A549 (cell line): ENCODE results near the gene DSTN. TPM values are rescaled to one million over a fixed set of nuclear protein-coding genes. Genes with fewer than 3 reads are reported as not detected.

Experiments used
- ATAC-seq, 2 experiments: fragments of 200-7000 bp in 1 of 2; fragments of >200 bp in 1 of 2; cut with Nextera tagmentation in 1 of 2; cut with Tn5 transposase in 1 of 2; 3 replicates each; pipeline versions ENCODE4 v1.8.0 to v1.9.1; 2018 to 2020; ENCODE audit warnings: mild to moderate bottlenecking in 1 of 2, moderate library complexity in 1 of 2
- CTCF ChIA-PET: fragments of 300-600 bp; sonication (Branson Sonifier 250); formaldehyde crosslinking; extraction: SDS; loops from one replicate; lab custom pipeline; 2021; ENCODE audit warnings: antibody characterized with exemption, inconsistent platforms; lab: Yijun Ruan, JAX
- POLR2A ChIA-PET: fragments of 350-600 bp; formaldehyde crosslinking; extraction: SDS; loops from one replicate; lab custom pipeline; 2021; ENCODE audit warnings: antibody characterized with exemption, inconsistent platforms; lab: Yijun Ruan, JAX
- DNase-seq, 2 experiments: peaks; one replicate each; pipeline versions ENCODE4 v3.0.0 to v3.0.0-alpha.2; 2011 to 2016; ENCODE audit warnings: low read depth in 1 of 2, low spot score in 1 of 2
- FAIRE-seq: peaks from 2 replicates; lab custom pipeline; 2011; peaks lifted over from hg19 to GRCh38; lab: Jason Lieb, UNC
- H3K27ac ChIP-seq, 2 experiments: fragments of >200 bp; sonication (Bioruptor Twin); formaldehyde crosslinking; 3 replicates each; pipeline ENCODE4 v1.5.1; 2016 to 2017
- H3K4me1 ChIP-seq: fragments of >200 bp; sonication (Bioruptor Twin); formaldehyde crosslinking; 3 replicates; pipeline ENCODE4 v1.6.1; 2016
- H3K4me2 ChIP-seq: fragments of >200 bp; sonication (Bioruptor Twin); formaldehyde crosslinking; 3 replicates; pipeline ENCODE4 v1.6.1; 2016
- H3K4me3 ChIP-seq: fragments of >200 bp; sonication (Bioruptor Twin); formaldehyde crosslinking; 3 replicates; pipeline ENCODE4 v1.5.1; 2016
- H3K9me3 ChIP-seq: fragments of >200 bp; sonication (Bioruptor Twin); formaldehyde crosslinking; 3 replicates; pipeline ENCODE4 v1.6.1; 2016
- CBX2 ChIP-seq: fragments of 200-600 bp; sonication (generic); IDR thresholded peaks from 2 replicates; pipeline ENCODE4 v1.6.1; 2016; ENCODE audit warnings: low read depth, mild to moderate bottlenecking, borderline replicate concordance
- CEBPB ChIP-seq, 2 experiments: fragments of >200 bp in 1 of 2; sonication (Bioruptor Twin) in 1 of 2; formaldehyde crosslinking in 1 of 2; IDR thresholded peaks; 2 replicates each; pipeline ENCODE4 v1.6.1; 2012 to 2016
- CHD2 ChIP-seq: fragments of 150-350 bp; IDR thresholded peaks from 2 replicates; pipeline ENCODE4 v1.6.1; 2014; ENCODE audit warnings: low read length; ENCODE audit not compliant: partially characterized antibody
- EHMT2 ChIP-seq: fragments of 200-600 bp; sonication (generic); IDR thresholded peaks from 2 replicates; pipeline ENCODE4 v1.6.1; 2016; ENCODE audit warnings: antibody characterized with exemption, low read depth, mild to moderate bottlenecking, moderate library complexity
- ELK1 ChIP-seq: fragments of 150-350 bp; IDR thresholded peaks from 2 replicates; pipeline ENCODE4 v1.6.1; 2014; ENCODE audit warnings: low read depth, mild to moderate bottlenecking, low read length
- EP300 ChIP-seq, 2 experiments: fragments of >200 bp; sonication (Bioruptor Twin); formaldehyde crosslinking; IDR thresholded peaks; 2 replicates in 1 of 2; 3 replicates in 1 of 2; pipeline ENCODE4 v1.6.1; 2016 to 2017
- HMGXB4 ChIP-seq: fragments of 250-450 bp; sonication (Bioruptor Pico); IDR thresholded peaks from 2 replicates; pipeline ENCODE4 v1.5.0; 2021; ENCODE audit warnings: mild to moderate bottlenecking, moderate library complexity, borderline replicate concordance
- HOXA7 ChIP-seq: fragments of 250-450 bp; sonication (Bioruptor Pico); IDR thresholded peaks from 2 replicates; pipeline ENCODE4 v1.5.0; 2020; ENCODE audit warnings: mild to moderate bottlenecking, moderate library complexity
- HOXB5 ChIP-seq: fragments of 250-450 bp; sonication (Bioruptor Pico); IDR thresholded peaks from 2 replicates; pipeline ENCODE4 v1.5.0; 2020; ENCODE audit warnings: mild to moderate bottlenecking, moderate library complexity
- JUN ChIP-seq, 2 experiments: fragments of >200 bp; sonication (Bioruptor Twin); formaldehyde crosslinking; IDR thresholded peaks; 2 replicates in 1 of 2; 3 replicates in 1 of 2; pipeline ENCODE4 v1.6.1; 2016 to 2017
- JUNB ChIP-seq: fragments of >200 bp; sonication (Bioruptor Twin); formaldehyde crosslinking; IDR thresholded peaks from 2 replicates; pipeline ENCODE4 v1.6.1; 2016
- KDM1A ChIP-seq: fragments of 200-600 bp; sonication (generic); IDR thresholded peaks from 2 replicates; pipeline ENCODE4 v1.6.1; 2016; ENCODE audit warnings: low read depth, mild to moderate bottlenecking
- MAX ChIP-seq: IDR thresholded peaks from 2 replicates; pipeline ENCODE4 v1.6.1; 2012
- MAZ ChIP-seq: fragments of 150-350 bp; IDR thresholded peaks from 2 replicates; pipeline ENCODE4 v1.6.1; 2014; ENCODE audit warnings: antibody characterized with exemption, low read depth, low read length, borderline replicate concordance
- NFE2L2 ChIP-seq: fragments of 150-350 bp; conservative IDR thresholded peaks from 2 replicates; pipeline ENCODE4 v1.6.1; 2014; ENCODE audit warnings: low read length
- NPAS2 ChIP-seq: fragments of 250-450 bp; sonication (Bioruptor Pico); IDR thresholded peaks from 2 replicates; pipeline ENCODE4 v1.8.0; 2022; ENCODE audit warnings: mild to moderate bottlenecking, moderate library complexity, borderline replicate concordance
- NR3C1 ChIP-seq: fragments of >200 bp; sonication (Bioruptor Twin); formaldehyde crosslinking; IDR thresholded peaks from 3 replicates; pipeline ENCODE4 v1.6.1; 2017
- POLR2A ChIP-seq: IDR thresholded peaks from 2 replicates; pipeline ENCODE4 v1.6.1; 2012; ENCODE audit warnings: mild to moderate bottlenecking, low read length
- RARB ChIP-seq: fragments of 250-450 bp; sonication (Bioruptor Pico); IDR thresholded peaks from 2 replicates; pipeline ENCODE4 v1.8.0; 2021; ENCODE audit warnings: mild to moderate bottlenecking, moderate library complexity
- RFX5 ChIP-seq: fragments of 450-650 bp; IDR thresholded peaks from 2 replicates; pipeline ENCODE4 v1.7.1; 2014; ENCODE audit warnings: antibody characterized with exemption, mild to moderate bottlenecking, moderate library complexity
- SMC3 ChIP-seq: fragments of >200 bp; sonication (Bioruptor Twin); formaldehyde crosslinking; IDR thresholded peaks from 3 replicates; pipeline ENCODE4 v1.6.1; 2018; ENCODE audit warnings: inconsistent platforms
- TFCP2L1 ChIP-seq: fragments of 250-450 bp; sonication (Bioruptor Pico); IDR thresholded peaks from 2 replicates; pipeline ENCODE4 v1.5.0; 2021; ENCODE audit warnings: mild to moderate bottlenecking
- TP53 ChIP-seq: fragments of 250-450 bp; sonication (Bioruptor Pico); IDR thresholded peaks from 2 replicates; pipeline ENCODE4 v1.5.0; 2021; ENCODE audit warnings: mild to moderate bottlenecking, moderate library complexity
- USF2 ChIP-seq: fragments of 450-650 bp; IDR thresholded peaks from 2 replicates; pipeline ENCODE4 v1.6.1; 2014; ENCODE audit warnings: antibody characterized with exemption
- ZC3H11A ChIP-seq: fragments of 450-650 bp; IDR thresholded peaks from 2 replicates; pipeline ENCODE4 v1.6.1; 2014; ENCODE audit warnings: antibody characterized with exemption, mild to moderate bottlenecking
- ZFP36 ChIP-seq: fragments of 450-650 bp; IDR thresholded peaks from 2 replicates; pipeline ENCODE4 v1.6.1; 2014; ENCODE audit warnings: borderline replicate concordance; ENCODE audit not compliant: partially characterized antibody
- ZNF302 ChIP-seq: fragments of 250-450 bp; sonication (Bioruptor Pico); IDR thresholded peaks from 2 replicates; pipeline ENCODE4 v1.9.0; 2021; ENCODE audit warnings: inconsistent platforms, mild to moderate bottlenecking, moderate library complexity
- WGBS: methylation state at CpG from one replicate; pipeline ENCODE4 v1.1.6; 2017; ENCODE audit errors: missing lambda C conversion rate; 5-methylcytosine and 5-hydroxymethylcytosine counted together
- polyA plus RNA-seq, 4 experiments: library from polyadenylated mRNA; depleted of rRNA in 3 of 4; stranded (reverse); fragments of >200 nt; fragmentation: RNase III in 1 of 4; extraction: RNeasy Plus Mini Kit Qiagen cat#74134 plus additional on column Dnase treatment in 1 of 4; gene quantifications; 2 replicates in 3 of 4; 3 replicates in 1 of 4; pipeline ENCODE4 v1.2.3, GENCODE V29; 2011 to 2017
- TF ChIP-seq, protein P1 (sequence below): fragments of >200 bp; sonication (Bioruptor Twin); formaldehyde crosslinking; IDR thresholded peaks from 3 replicates; pipeline ENCODE4 v1.5.1; 2016

Gene DSTN
- polyA plus RNA-seq, 2 of the 4 experiments (the other 2 are of a cell fraction) = 544 to 1,131 TPM

- Histone ChIP-seq H3K4me1 (no peaks in the 10 kb centered on the region), H3K9me3 (no peaks in the 10 kb centered on the region), H3K4me3 (no peak overlapping the region), H3K4me2 (no peak overlapping the region), H3K27ac (no peak overlapping the region)
- ATAC-seq (no peak), FAIRE-seq (no peak), DNase-seq (no peak)
- ChIA-PET POLR2A (no interaction called here), CTCF (interaction anchor here (1.2 to 16.5 kb wide), 6 partner anchors 10 to 129 kb away, joined by 3 to 172 read pairs (median 10); partner anchors contain the start of gene RRBP1)
- 91% methylated on average over 13 of the region's 13 CpGs for WGBS
- TF ChIP-seq MAZ (no peak), HOXB5 (CRISPR knock-in tag) (no peak), EHMT2 (no peak), KDM1A (no peak), NPAS2 (CRISPR knock-in tag) (no peak), ZNF302 (CRISPR knock-in tag) (no peak), CEBPB (IDR thresholded peaks at IDR 0.05) (no peak), TFCP2L1 (CRISPR knock-in tag) (no peak), CHD2 (no peak), EP300 (IDR thresholded peaks at IDR 0.05) (no peak), RARB (CRISPR knock-in tag) (no peak), MAX (no peak), ZFP36 (no peak), USF2 (no peak), CBX2 (no peak), JUN (IDR thresholded peaks at IDR 0.05) (no peak), HMGXB4 (CRISPR knock-in tag) (no peak), TP53 (CRISPR knock-in tag) (no peak), ZC3H11A (no peak), SMC3 (no peak)
Measured at GRCh38 chr20:17633221-17633849, 63.5 kb downstream of the DSTN start.

DNA sequence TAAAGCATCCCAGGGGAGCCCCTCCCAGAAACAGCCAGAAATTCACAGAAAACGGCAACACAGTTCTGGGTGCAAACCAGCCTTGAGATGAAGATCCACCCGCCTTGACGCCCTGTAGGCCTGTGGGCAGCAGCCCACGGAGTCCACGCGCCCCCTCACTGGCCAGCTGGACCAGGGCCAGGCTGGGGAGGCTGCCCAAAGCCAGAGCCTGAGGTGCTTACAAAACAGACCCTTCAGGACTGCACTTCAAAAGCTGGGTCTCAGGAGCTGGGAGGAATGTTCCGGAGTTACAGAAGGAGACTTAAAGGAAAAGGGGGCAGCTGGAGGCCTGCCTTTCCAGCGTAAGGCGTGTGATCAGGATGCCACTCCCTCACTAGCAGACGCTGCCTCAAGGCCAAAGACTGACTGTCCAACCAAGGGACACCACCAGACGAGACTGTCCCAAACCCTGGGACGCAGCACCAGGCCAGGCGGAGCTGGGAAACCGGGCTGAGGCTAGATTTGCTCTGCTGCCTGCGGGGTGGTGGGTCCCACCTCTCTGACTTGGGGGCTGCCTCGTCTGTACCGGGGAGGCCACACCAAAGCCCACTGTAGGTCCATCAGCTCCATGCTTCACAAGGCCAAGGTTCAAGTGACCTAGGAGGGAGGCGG is 64.1 kb downstream of the DSTN start:
- H3K4me1 ChIP-seq = no peaks in the 10 kb centered on the region
- TF ChIP-seq, protein P1, sequence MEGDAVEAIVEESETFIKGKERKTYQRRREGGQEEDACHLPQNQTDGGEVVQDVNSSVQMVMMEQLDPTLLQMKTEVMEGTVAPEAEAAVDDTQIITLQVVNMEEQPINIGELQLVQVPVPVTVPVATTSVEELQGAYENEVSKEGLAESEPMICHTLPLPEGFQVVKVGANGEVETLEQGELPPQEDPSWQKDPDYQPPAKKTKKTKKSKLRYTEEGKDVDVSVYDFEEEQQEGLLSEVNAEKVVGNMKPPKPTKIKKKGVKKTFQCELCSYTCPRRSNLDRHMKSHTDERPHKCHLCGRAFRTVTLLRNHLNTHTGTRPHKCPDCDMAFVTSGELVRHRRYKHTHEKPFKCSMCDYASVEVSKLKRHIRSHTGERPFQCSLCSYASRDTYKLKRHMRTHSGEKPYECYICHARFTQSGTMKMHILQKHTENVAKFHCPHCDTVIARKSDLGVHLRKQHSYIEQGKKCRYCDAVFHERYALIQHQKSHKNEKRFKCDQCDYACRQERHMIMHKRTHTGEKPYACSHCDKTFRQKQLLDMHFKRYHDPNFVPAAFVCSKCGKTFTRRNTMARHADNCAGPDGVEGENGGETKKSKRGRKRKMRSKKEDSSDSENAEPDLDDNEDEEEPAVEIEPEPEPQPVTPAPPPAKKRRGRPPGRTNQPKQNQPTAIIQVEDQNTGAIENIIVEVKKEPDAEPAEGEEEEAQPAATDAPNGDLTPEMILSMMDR = no peak
- TF ChIP-seq TFCP2L1 (CRISPR knock-in tag) = no peak
- TF ChIP-seq RFX5 = no peak
- TF ChIP-seq JUNB = no peak
- TF ChIP-seq EHMT2 = no peak
- TF ChIP-seq ELK1 = no peak
- TF ChIP-seq NFE2L2 = no peak
- TF ChIP-seq NPAS2 (CRISPR knock-in tag) = no peak
- no peak for TF ChIP-seq NR3C1
- TF ChIP-seq POLR2A = no peak
- no peak for TF ChIP-seq USF2
- TF ChIP-seq CEBPB (IDR thresholded peaks at IDR 0.05) = no peak
- no peak for TF ChIP-seq HOXA7 (CRISPR knock-in tag)
- no peak for FAIRE-seq
- H3K4me3 ChIP-seq = no peak overlapping the region
- no peak overlapping the region for H3K4me2 ChIP-seq
- POLR2A ChIA-PET = no interaction called here
- no peak overlapping the region for H3K27ac ChIP-seq
- CTCF ChIA-PET = interaction anchor here (0.7 to 16.5 kb wide), 8 partner anchors 9 to 363 kb away, joined by 3 to 172 read pairs (median 10); partner anchors contain the start of gene RRBP1
- ATAC-seq = no peak
- 93% methylated on average over 18 of the region's 18 CpGs for WGBS
- H3K9me3 ChIP-seq = no peaks in the 10 kb centered on the region
- no peak for DNase-seq
